Esophagus muscularis mucosa (tissue), 4 donors: Measurements from ENCODE around the gene CXCL8.
A peak's percentile ranks its signal among the peaks of the same experiment; 100 is the strongest.

Experiments used
- EP300 ChIP-seq: sonication (generic); formaldehyde crosslinking; IDR thresholded peaks from one replicate; pipeline ENCODE4 v1.6.1; 2017; ENCODE audit warnings: antibody characterized with exemption
- POLR2A ChIP-seq: fragments of 450-650 bp; IDR thresholded peaks from one replicate; pipeline ENCODE4 v1.6.1; 2017; ENCODE audit warnings: antibody characterized with exemption, moderate library complexity, mild to moderate bottlenecking, low read depth
- POLR2AphosphoS5 ChIP-seq, 2 donors: sonication (generic); formaldehyde crosslinking; IDR thresholded peaks; one replicate each; pipeline ENCODE4 v1.6.1; 2017; ENCODE audit warnings: antibody characterized with exemption in 2 of 2
- TF ChIP-seq, protein P1 (sequence below), 3 experiments: fragments of 200-600 bp in 2 of 3; fragments of 450-650 bp in 1 of 3; sonication (generic) in 2 of 3; IDR thresholded peaks; one replicate each; pipeline ENCODE4 v1.5.1; 2017 to 2019; ENCODE audit warnings: antibody characterized with exemption in 3 of 3, mild to moderate bottlenecking in 2 of 3, moderate library complexity in 1 of 3

DNA sequence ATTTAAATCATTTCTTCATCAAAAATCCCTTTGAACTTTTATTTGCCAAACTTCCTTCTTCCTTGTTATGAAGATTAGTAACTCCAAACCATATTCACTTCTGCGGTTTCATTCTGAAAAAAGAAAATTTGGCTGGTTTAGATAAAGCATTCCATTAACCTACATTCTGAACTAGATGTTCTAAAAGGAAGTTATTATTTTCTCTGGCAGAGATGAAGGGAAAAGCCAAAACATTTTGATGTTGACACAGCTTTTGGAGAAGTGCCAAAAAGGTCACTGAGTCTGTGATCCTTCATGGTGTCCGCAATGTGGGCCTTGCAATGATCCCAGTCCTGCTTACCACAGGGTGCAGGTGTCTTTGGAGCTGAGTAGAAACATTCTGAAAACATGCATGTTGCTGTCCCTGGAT is 36.0 kb downstream of the CXCL8 start:
- TF ChIP-seq, protein P1, sequence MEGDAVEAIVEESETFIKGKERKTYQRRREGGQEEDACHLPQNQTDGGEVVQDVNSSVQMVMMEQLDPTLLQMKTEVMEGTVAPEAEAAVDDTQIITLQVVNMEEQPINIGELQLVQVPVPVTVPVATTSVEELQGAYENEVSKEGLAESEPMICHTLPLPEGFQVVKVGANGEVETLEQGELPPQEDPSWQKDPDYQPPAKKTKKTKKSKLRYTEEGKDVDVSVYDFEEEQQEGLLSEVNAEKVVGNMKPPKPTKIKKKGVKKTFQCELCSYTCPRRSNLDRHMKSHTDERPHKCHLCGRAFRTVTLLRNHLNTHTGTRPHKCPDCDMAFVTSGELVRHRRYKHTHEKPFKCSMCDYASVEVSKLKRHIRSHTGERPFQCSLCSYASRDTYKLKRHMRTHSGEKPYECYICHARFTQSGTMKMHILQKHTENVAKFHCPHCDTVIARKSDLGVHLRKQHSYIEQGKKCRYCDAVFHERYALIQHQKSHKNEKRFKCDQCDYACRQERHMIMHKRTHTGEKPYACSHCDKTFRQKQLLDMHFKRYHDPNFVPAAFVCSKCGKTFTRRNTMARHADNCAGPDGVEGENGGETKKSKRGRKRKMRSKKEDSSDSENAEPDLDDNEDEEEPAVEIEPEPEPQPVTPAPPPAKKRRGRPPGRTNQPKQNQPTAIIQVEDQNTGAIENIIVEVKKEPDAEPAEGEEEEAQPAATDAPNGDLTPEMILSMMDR (IDR thresholded peaks at IDR 0.05) = no peak
- no peak for TF ChIP-seq EP300
- no peak for TF ChIP-seq POLR2A
- TF ChIP-seq POLR2AphosphoS5 (IDR thresholded peaks at IDR 0.05) = peak; percentile 48 to 50
